NCI-H226 (cell line): Measurements from ENCODE around the gene MED9.
A peak's percentile ranks its signal among the peaks of the same experiment; 100 is the strongest.

Source experiments
- DNase-seq: peaks from one replicate; pipeline ENCODE4 v3.0.0-alpha.2; 2015

MED9 gene

GRCh38 chr17:17506181-17506741 is 29.5 kb downstream of the MED9 start:
- DNase-seq: no peak

DNA sequence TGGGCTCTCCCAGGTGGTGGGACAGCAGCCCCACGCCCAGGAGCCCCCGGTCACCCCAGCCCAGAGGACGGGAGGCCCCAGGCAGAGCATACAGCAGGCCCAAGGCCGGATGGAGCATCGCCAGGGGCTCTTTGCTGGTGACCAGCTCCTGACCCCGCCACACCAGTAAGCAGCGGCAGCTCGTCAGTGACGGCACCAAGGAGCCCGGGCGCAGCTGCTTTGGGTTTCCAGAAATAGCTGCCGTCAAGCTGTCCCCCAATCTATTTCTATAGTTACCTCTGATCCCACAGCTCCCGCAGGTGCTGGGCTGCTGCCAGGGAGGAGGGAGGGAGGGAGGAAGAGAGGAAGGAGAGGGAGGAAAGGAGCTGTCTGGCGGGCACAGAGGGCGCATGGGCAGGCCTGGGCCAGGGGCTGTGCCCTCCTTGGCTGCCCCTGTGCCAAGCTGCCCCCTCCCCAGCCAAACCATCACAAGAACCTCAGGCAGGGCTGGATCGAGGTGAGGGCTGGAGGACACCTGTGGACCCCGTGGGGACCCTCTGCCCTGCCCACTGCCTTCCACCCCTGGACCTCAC is 30.2 kb downstream of the MED9 start:
- DNase-seq: no peak

- no peak for DNase-seq
Measured at GRCh38 chr17:17507465-17508011, 30.7 kb downstream of the MED9 start.

GRCh38 chr17:17508019-17508535 is 31.3 kb downstream of the MED9 start:
- DNase-seq: no peak

DNA sequence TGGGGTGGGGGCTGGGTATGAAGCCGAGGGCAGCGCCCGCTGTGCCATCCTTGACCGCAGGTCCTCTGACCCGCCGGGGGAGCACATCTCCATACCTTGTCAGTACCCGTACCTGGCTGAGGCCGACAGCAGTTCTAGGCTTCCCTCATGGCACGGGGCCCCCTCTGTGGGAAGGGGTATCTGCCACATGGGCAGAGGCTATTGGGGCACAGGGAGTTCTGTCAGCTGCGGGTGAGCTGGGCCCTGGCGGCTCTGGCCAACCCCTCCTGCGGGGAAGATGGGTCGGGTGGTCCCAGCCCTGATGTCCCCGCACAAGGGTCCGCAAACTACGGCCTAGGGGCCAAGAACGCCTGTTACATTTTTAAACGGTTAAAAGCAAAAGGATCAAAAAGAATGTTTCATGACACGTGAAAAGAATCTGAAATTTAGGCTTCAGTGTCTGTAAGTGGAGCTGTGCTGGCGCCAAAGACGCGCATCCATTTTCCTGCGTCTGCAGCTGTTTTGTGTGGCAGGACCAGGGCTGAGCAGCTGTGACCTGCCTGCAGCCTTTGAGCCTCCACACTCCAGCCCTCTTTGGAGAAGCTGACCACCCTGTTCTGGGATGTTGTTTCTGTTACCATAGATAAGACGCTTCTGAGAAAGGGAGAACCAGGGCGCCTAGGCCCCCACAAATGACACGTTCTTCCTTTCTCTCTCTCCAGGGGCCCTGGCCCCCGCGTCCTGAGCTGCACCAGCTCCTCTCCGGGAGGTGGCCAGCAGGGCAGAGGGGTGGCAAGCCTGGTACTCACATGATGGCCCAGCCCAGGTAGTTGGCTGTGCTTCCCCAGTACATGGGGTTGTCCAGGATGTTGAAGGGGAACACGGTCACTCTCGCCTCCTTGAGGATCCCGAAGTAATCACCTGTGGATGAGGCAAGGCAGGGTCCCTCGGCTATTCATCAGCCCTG is 32.1 kb downstream of the MED9 start:
- no peak for DNase-seq

DNA sequence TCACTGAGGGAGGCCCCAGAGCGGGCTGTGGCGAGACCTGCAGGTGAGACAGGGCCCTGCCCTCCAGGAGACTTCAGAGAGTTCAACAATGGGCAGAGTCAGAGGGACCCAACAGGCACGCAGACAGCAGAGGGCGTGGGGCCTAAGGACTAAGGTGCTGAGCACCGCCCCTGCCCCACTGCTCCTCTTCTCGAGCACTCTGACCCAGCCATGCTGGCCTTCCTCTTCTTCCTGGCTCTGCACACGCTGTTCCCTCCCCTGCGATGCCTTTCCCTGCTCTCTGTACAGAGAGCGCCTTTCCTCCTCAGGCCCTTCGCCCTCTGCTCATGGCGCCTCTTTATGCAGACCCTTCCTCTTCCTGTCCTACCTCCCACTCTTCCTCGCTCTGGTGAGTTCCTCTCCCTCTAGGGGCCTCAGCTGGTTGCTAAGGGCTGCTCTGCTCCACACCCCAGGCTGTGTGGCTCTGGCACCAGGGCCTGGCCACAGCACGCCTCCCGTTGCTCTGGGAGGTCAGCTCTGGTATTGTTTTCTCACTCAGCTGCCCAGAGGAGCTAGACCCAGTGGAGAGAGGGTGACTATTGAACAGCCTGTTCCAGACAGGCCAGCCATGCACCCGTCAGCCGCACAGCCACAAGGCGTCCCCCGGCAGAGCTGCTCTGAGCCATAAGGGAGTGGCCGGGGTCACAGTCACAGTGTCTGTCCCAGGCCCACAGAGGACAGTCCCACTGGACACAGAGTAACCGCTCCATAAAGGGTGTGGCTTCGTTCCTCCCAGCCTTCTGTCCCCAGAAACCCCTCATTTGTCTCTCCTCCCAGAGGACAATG is 33.0 kb downstream of the MED9 start:
- no peak for DNase-seq

DNA sequence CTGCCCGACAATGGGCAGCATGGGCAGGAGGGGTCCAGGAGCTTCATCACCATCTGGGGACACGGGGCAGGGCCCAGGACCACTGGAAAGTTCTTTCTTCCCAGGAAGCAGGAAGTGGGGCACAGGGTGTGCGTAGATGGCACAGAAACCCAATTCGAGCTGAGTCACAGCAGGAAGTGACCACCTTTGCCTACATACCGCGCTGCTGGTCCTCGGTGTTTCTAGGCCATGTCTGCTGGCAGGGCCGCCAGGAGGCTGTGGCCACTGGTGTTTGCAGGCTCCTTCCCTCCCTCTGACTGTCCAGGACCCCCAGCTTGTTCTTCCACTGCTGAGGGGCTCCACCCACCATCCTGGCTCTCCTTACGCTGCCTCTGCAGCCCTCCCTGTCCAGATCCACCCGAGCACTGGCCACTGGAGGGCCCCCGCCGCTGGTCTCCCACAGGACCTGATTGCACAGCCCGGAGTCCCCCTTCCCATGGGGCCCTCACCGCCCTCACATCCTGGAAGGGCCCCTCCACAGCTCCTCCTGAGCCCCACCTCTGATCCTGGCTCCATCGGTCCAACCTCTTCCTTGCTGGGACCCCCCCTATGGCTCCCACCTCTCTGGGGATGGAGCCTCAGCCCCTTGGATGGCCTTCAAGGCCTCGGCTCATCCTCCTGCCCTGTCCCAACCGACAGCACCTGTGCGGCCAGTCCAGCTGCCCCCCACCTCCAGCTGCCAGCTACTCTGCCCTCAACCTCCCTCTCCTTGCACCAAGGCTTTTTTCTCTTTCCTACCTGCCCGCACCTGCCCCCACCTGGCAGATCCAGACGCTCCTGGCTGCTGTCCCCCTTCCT is 33.9 kb downstream of the MED9 start:
- no peak for DNase-seq

DNA sequence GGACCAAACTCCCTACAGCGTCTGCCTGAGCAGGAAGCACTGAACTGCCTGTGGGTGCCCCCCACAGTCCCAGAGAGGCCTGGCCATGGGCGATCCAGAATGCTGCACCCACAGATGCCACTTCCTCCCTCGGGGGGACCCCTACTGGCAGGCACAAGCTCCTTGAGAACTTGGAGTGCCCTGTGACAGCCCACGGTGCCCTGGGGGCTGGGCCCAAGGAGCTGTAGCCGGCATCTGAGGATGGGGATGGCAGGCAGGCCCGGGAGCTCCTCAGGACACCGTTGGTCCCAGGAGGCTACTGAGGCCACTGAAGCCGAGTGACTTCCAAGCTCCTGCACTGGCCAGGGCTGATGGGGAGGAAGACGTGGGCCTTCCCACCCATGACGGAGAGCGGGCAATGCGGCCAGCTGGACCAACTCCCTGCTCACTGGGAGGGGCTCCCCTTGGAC is 34.5 kb downstream of the MED9 start:
- DNase-seq: no peak

DNA sequence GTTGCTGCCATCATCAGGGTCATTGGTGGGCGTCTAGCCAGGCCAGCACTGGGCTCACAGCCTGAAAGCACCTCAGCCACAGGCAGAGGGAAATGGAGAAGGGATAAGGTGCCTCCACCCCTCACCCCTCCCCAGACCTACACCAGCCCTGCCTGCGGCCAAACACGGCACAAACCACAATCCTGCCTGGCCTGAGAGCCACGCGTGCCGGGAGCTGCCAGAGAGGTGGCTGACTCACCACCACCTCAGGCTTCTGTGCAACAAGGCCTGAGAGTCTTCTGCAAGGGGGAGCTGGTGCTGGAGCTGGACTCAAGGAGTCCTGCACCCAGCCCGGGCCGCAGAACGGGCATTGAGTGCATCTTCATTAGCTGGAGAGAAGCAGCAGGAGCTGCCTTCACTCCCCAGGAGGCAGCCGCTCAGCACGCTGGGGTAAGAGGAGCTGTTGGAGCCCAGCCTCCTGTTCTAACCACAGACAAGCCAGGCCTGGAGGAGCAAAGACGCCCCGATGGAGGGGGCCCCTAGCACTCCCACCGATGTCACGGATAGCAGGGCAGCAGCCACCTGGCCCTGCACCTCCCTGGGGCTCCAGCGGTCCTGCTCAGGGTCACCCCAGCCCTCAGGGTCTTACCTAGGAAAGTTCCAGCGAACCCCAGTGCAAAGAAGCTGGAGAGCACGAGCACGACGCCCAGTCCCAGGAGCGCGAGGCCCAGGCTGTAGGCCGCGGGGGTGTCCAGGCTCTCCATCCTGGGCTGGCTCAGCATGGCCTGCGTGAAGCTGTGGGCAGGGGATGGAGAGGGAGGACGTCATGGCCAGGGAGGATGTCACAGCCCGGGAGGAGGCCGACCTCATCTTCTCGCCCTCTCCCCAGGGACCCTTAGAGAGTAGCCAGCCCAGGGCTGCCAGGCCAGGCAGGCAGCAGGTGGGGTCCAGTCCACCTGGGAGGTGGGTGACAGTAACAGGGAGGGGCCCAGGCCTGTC is 35.4 kb downstream of the MED9 start:
- peak; percentile 98 for DNase-seq

GRCh38 chr17:17512866-17513265 is 36.1 kb downstream of the MED9 start:
- DNase-seq: no peak

DNA sequence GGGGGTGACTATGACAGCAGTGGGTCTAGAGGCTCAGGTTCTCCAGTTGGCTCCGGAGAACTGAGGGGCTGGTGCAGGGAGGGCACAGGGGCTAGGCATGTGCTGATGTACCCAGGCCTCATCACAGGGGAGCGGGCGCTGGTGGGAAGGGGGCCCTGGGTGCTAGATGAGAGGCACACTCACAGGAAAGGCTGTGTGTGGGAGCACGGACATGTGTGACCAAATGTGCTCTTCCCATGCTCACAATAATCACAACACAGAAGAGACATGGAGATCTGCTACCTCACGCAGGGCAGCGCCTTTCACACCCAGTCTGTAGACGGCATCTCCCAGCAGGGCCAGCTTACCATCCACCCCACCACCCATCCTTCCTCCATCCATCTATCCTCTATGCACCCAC is 36.8 kb downstream of the MED9 start:
- DNase-seq: no peak

DNA sequence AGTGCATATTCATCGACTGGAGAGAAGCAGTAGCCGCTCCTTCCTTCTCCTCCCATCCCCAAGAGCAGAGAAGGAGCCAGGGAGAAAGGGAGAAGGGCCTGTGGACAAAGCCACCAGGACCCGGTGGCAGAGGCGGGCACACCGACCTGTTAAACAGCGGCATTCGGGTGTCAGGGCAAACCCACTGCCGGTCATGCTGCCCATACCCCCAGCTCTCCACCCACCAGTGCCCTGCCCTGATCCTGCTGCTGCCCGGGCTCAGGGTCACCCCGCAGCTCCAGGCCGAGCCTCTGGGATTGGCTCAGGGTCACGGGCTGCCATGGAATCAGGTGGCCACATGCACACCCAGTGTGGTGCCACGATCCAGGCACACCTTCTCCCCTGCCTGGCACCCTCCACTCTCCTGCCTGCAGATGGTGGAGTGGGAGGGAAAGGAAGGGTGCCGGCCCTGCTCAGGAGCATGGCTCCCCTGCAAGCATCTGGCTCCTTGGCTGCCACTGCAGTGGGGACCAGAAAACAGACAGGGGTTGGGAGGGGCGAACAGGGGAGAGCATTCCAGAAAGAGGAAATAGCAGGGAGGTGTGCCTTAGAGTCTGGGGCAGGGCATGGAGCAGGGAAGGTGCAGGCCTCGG is 37.7 kb downstream of the MED9 start:
- DNase-seq: no peak

DNA sequence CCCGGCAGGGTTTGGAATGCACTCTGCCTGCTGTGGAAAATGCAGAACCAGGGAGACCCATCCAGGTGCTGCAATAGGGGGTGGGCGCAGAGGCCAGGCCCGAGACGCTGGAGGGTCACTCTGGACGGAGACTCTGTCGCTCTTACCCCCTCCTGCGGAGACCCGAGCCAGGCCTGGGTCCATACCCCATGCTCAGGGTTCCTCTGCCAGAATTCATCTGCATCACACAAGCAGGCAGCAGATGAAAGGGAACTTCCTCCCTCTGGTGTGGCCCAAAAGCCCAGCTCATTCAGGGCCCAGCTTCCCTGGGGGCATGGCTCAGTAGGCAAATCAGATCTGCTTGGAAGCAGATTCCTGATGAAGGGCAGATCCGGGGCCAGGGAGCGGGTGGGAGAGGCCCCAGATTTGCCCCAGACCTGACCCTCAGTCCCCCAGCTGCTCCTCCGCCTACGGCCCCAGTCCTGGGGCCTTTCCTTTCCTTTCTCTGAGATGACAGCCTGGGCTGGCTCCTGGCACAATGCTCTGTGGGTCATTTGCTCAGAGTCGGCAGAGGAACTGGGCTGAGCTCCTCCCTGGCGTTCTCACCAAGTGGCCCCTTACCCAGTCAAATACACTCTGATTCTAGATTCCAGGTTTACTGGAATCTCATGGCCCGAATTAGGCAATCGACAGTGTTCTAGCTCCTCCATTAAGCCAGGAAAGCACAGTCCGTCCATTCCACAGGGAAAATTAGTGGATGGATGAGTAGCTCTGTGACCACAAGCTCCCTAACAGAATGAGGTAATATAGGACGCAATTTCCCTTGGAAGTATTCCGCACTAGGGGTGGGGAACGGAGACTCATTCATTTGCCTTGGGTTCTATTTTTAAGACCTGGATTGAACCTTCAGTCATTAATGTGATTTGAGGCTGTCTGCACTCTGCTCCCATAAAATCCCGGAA is 38.5 kb downstream of the MED9 start:
- DNase-seq: no peak

- DNase-seq: peak; percentile 53
Measured at GRCh38 chr17:17515934-17516930, 39.4 kb downstream of the MED9 start.

DNA sequence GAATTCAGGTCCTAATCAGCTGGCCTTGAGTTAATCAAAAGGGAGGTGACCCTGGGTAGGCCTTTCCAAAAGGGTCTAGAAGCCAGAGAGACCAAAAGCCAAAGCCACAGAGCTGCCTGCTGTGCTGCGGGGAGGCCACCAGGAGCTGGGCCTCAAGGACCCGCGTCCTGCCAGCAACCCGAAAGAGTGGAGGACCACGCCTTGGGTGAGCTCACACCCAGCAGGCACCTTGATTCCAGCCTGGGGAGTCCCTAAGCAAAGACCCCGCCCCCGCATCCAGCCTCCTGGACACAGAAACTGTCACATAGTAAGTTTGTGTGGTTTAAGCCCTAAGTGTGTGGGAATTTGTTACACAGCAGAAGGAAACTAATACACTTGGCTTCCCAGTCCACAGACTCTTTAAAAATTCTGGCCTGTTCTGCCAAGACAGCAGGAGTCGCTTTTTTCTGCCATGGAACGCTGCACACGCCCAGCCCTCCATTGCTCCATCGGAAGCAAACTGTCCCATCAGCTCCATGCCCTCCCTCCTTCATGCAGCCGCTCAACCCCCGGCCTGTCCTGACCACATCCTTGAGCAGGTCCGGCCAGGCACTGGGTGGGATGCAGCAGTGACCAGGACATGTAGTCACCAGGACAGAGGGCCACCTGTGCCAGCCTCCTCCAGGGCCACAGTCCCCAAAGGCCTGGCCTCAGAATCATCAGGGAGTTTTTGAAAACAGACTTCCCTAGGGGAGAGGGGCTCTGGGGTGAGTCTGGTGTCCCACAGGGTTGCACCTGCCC is 40.3 kb downstream of the MED9 start:
- no peak for DNase-seq

- no peak for DNase-seq
Measured at GRCh38 chr17:17518014-17518413, 41.2 kb downstream of the MED9 start.

- no peak for DNase-seq
Measured at GRCh38 chr17:17518951-17519350, 42.2 kb downstream of the MED9 start.
